Activated naive CD8-positive, alpha-beta T cell treated with anti-CD3 and anti-CD28 coated beads, Interleukin-2, amount 50 U/mL, for 16 hours (primary cell): ENCODE data around the gene CDC25B.
"Not testable (repeated sequence)": the region's sequence is repeated elsewhere in the genome, so short reads cannot be mapped to it uniquely, and the experiment has no call there.

ENCODE experiments used
- DNase-seq: peaks from one replicate; pipeline ENCODE4 v3.0.0-alpha.2; 2020; ENCODE audit warnings: low read depth, low spot score

Gene CDC25B

GRCh38 chr20:3825526-3825925 lies 29.4 kb downstream of the CDC25B start:
- DNase-seq, result no peak

- DNase-seq, result no peak
These were observed 30.3 kb downstream of the CDC25B start for GRCh38 chr20:3826420-3826819.

GRCh38 chr20:3828798-3829197 lies 32.7 kb downstream of the CDC25B start:
- DNase-seq, result no peak

DNA sequence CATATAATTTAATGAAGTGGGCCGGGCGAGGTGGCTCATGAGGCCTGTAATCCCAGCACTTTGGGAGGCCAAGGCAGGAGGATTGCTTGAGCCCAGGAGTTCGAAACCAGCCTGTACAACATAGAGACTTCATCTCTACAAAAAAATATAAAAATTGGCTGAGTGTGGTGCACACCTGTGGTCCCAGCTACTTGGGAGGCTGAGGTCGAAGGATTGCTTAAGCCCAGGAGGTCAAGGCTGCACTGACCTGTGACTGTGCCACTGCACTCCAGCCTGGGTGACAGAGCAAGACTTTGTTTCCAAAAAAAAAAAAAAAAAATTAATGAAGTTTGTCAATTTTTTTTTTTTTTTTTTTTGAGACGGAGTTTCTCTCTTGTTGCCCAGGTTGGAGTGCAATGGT lies 33.8 kb downstream of the CDC25B start:
- not testable (repeated sequence) for DNase-seq

DNA sequence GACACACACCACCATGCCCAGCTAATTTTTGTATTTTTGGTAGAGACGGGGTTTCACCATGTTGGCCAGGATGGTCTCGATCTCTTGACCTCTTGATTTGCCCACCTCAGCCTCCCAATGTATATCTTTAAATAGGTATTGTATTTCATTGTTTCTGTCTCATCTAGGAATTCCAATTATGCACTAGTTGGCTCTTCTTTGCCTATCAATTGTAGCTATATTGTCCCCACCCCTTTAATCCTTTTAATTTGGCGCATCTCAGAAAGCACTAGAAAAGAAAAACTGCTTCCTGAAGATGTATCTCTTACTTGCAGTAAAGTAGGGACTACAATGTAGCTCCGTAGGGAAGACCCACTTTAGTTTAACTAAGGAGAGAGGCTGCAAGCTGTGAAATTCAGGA lies 40.0 kb downstream of the CDC25B start:
- DNase-seq, result no peak

GRCh38 chr20:3839328-3839727 lies 43.2 kb downstream of the CDC25B start:
- no peak for DNase-seq

- not testable (repeated sequence) for DNase-seq
These were observed 44.1 kb downstream of the CDC25B start for GRCh38 chr20:3840201-3840600.

DNA sequence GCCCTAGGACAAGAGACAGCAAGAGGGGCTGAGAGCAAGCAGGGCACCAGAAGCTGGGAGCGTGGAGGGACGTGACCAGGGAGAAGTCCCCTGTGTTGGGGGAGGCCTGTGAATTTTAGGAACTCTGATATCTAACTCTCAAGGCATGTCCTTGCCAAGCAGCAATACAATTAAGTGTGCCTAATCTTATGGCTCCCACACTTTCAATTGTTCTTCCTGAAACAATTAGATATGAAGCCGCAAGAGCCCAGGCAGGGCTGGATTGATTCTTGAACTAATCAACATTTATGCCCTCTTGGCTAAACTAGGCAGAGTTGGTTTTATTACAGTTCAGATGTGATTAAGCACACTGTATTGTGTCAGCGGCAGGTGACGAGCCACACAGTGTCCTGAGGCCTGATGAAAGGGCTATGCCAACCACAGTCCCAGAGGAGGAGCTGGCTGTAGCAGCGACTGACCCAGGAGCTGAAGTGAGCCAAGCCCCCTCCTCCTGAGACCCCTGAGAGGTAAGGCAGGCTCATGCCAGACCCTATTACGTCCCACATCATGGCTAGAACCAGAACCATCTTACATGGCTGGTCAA lies 46.3 kb downstream of the CDC25B start:
- DNase-seq, result no peak

GRCh38 chr20:3843490-3843889 lies 47.4 kb downstream of the CDC25B start:
- DNase-seq, result no peak

DNA sequence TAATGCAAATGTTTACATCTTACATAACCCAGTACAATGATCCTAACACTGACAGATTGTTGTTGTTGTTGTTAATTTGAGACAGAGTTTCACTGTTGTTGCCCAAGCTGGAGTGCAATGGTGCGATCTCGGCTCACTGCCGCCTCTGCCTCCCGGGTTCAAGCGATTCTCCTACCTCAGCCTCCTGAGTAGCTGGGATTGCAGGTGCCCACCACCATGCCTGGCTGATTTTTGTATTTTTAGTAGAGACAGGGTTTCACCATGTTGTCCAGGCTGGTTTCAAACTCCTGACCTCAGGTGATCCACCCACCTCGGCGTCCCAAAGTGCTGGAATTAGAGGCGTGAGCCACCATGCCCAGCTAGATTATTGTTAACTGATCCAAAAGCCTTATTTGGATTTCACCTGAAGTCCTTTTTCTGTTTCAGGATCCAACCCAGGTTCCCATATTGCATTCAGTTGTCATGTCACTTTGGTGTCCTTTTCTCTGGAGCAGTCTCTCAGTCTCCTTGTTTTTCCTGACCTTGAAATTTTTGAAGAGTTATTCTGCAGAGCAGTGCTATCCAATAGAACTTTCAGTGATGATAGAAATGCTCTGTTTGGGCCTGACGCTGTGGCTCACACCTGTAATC lies 48.0 kb downstream of the CDC25B start:
- not testable (repeated sequence) for DNase-seq

DNA sequence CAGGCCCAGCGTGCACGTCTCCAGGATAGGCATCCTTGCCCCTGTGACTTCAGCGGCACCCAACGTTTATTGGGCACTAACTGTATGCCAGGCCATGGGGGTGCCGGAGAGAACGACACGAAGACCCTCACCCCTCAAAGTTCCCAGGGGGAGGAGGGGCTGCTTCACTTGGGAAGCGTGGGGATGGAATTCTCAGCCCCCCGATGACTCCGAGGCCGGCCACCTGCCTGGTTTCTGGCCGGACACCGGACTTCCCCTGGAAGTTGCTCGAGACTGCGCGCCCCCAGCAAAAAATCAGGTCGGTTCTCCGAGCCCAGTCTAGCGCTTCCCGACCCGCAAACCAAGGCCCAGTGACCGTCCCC lies 50.2 kb downstream of the CDC25B start:
- DNase-seq, result no peak

GRCh38 chr20:3846740-3847428 lies 50.8 kb downstream of the CDC25B start, which contains the start of gene MAVS:
Gene MAVS, plus strand, starts transcription at chr20:3846834. Its CDS starts 7,791 bp downstream, at chr20:3854625.
- peak; percentile 65 for DNase-seq

GRCh38 chr20:3847429-3847940 lies 51.4 kb downstream of the CDC25B start:
- no peak for DNase-seq

DNA sequence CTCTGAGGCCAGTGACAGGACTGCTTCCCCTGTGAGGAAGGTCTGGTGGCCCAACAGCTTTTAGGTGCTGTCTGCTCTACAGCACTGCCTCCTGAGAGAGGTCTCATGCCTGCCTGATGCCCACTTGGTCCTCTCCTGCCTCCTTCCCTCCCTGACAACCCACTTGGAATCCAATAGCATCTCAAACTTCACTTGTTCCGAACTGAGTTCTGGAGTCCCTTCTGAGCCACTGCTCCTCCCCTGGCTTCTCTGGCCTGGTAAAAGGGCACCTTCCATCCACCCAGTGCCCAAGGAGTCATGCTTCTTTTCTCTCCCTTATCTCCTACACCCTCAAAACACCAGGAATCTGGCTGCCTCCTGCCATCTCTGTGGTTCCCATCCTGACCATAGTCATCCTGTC lies 52.5 kb downstream of the CDC25B start:
- no peak for DNase-seq

- no peak for DNase-seq
These were observed 58.4 kb downstream of the CDC25B start for GRCh38 chr20:3854462-3854871.
